GM18858 (cell line): Measurements from ENCODE around the gene DUSP28.

ENCODE experiments used
- ATAC-seq: cut with Tn5 transposase; IDR thresholded peaks from one replicate; pipeline ENCODE4 v1.9.1; 2021; ENCODE audit not compliant: unreplicated experiment

The DUSP28 gene

DNA sequence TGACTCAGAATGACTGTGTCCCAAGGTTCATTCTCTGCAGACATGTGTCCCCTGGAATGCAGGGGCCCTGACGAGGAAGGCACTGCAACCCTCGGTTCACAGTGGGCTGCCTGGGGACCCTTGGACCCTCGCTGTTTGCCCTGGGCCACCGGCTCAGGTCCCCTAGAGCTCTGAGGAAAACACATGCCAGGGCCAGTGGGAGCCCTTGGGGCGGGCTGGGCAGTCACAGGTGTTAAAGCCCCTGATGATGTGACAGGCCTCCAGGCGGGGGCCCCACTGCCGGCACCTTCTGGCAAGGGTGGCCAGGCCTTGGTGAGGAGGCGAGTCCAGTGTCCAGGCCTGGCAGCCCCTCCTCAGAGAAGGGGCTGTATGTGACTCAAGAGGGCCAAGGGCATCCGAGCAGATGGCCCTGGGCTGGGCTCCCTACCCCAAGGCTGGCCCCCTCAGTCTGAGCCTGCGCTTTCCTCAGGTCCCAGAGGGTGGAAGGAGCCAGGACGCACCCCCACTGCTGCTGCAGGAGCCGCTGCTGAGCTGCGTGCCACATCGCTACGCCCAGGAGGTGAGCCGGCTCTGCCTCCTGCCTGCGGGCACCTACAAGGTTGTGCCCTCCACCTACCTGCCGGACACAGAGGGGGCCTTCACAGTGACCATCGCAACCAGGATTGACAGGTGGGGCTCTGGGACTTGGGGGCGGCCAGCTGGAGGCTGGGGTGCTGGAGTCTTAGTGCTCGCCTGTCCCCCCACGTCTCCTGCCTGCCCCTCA lies 37.4 kb downstream of the DUSP28 start:
- no peak for ATAC-seq

DNA sequence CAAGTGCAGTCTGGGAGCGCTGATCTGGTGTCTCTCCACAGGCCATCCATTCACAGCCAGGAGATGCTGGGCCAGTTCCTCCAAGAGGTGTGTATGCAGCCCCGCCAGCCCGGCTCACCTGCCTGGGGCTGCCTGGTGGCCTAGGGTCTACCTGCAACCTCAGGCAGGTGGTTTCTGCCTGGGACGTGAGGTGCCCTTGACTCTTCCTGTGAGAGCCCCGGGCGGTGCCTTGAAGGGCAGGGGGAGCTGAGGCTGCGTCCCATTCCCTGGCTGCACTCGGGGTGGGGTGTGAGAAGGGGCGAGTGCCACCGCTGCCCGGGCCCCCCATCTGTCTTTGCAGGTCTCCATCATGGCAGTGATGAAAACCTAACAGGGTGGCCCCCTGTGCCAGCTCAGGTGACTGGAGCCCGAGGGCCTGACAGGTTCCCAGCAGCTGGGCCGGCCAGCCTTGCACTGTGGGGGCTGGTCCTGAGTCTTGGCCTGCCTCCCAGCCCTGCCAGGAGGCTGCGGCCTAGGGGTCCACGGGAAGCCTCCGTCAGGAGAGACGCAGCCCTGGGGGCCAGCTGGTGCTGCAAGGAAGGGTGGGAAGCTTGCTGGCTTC lies 38.3 kb downstream of the DUSP28 start:
- no peak for ATAC-seq

DNA sequence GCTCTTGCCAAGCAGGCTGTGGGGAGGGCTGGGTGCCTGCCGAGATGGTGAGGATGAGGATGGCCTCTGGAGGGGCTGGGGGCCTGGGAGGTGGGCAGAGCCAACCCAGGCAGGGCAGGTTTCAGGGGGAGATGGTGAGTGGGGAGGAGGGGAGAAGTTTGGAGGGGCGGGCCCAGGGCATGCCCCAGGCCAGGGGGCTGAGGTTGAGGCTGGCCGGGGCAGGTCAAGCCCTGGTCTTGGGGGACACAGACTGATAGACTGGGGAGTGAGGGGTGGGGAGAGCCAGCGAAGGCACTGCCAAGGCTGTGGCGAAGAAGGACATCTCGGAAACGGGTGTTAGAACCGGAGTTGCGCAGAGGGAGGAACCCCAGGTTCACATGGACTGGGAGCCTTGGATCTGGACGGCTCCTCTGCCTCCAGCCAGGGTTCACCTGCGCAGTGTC lies 39.0 kb downstream of the DUSP28 start:
- no peak for ATAC-seq

DNA sequence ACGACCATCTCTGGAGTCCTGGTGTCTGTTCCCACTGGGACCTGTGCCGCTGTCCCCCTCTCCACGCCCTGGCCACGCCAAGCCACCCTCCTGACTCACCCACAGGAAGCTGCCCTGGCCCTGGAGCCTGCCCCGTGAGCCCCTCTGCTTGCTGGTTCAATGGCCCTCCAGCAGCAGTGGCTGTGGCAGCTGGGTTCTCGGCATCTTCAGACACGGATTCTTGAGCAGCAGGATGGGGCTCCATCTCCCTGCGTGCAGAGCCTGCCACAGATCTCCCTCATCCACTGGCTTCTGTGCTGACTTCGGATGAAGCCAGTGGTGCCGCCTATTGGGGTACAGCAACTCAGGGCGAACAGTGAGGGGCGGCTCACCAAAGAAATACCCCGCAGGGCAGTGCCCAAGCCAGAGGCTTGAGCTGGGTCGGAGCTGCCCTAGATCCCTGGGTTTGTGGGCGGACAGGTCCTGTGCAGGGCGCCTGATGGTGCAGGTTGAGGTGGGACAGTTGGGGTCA lies 40.3 kb downstream of the DUSP28 start:
- ATAC-seq: no peak

DNA sequence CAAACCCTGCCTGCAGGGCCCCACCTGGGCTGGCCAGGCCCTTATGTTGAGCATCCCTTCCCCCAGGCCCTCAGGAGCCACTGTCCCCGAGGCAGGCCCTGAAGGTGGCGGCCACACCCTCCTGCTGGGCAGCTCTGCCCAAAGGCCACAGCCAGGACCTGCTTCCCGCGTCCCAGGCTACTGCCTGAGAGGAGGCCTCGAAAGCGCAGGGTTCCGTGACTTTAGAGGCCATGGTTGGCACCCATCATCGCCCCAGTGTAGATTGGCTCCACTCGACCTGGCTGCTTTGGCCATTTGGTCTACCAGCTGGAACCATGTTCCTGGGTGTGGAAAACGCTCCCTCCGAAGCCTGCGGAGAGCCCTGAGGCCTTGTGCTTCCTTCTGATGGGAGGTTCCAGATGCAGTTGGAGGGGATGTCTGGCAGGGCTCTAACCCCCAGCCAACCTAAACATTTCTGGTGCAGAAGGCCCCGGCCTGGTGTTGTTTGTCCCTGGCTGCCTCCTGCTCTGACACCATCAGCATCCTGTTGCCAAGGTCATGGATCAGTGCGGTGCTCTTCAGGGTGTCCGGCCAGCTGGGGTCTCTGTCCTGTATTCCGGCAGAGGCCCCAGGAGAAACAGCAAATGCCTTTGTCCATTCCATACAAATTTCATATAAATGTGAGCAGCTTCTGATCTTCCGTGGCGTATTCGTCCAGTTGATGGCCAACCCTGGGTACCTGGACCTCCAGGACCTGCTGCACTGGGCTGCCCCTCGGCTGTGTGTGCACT lies 41.1 kb downstream of the DUSP28 start:
- no peak for ATAC-seq

DNA sequence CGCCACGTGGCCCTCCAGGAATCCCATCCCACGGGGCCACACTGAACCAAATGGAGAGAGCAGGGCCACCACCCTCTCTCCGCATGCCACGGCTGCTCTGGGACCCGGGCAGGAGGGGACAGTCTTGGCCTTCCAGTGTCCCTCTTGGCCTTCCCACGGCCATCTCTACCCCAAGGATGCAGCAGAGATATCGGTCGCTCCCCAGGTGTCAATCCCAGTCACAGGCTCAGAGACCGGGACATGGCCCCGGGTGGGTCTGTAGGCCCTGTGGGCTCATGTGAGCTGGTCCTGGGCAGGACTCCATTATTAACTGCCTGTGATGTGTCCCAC lies 41.6 kb downstream of the DUSP28 start:
- ATAC-seq: no peak

DNA sequence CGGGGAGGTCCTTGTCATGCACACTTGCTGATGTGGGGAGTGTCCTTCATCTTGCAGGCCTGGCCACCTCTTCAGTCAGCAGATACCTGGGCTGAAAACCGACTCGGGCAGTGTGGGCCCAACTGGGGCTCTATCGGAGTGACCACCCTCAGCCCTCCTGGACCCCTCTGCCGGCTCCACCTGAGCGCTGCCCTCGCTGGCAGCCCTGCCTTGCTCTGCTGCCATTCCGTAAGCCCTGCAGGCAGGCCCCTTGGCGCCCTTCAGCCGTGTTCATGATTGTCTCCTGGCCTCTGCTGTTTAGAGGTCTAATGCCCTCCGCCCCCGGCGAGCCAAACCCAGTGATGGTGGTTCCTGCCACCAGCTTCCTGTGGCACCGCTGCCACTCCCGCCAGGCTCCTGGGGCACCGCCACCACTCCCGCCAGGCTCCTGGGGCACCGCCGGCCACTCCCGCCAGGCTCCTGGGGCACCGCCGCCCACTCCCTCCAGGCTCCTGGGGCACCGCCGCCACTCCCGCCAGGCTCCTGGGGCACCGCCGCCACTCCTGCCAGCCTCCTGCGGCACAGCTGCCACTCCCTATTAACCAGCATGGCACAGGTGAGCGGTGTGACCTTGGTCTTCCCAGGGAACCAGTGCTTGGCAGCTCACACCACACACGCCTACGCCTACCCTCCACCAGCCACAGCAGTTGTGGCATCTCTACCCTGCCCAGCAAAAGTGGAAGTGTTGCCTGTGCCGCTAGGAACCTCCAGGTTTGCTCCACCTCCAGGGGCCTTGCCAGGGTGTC lies 42.3 kb downstream of the DUSP28 start:
- ATAC-seq: no peak

DNA sequence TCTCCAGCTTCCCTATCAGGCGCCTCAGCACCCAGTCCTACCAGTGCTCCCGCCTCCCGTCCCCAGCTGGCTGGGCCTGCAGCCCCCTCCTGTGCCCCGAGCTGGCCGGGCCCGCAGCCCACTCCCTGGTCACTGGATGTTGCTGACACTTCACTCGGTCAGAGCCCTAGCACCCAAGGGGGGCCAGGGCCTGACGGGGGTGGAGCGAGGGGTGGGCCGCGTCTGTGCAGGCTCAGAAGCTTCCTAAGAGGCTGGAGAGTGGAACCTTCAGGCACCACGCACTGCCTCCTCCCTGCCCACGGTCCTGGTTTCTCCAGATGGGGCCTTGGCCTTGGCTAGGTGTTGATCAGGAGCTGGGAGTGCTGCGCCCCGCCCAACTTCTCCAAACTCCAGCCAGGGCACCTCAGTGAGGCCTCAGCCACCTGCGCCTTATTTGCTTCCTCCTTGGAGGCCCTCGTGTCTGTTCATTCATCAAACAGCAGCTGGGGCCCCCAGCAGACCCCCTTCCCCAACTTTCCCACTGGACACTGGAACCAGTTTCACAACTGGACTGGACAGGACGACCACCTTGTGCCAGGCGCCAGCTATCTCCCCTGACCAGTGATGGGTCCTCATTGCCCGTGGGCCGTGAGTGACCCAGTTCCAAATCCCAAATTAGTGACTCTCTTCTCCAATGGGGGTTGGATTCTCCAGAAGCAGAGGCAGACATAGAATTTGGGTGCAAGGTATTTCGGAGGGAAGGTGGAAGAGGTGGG lies 43.1 kb downstream of the DUSP28 start:
- ATAC-seq: no peak

DNA sequence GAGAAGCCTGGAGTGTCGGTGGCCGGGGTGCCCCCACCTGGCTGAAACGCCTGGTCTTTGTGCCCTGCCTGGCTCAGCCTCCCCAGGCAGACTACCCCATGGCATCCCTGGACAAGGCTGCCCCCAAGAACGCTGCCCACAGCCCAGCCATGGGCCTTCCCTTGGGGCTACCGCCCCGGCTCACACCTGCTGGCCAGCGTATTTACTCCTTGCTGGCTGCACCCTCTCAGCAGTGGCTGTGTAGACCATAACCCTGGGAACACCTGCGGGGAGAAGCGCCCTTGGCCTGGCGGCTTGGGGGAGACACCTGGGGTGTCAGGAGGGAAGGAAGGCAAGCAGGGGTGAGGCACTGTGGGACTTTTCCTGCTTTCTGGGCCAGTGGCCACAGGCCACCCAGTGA lies 43.7 kb downstream of the DUSP28 start:
- ATAC-seq: no peak

DNA sequence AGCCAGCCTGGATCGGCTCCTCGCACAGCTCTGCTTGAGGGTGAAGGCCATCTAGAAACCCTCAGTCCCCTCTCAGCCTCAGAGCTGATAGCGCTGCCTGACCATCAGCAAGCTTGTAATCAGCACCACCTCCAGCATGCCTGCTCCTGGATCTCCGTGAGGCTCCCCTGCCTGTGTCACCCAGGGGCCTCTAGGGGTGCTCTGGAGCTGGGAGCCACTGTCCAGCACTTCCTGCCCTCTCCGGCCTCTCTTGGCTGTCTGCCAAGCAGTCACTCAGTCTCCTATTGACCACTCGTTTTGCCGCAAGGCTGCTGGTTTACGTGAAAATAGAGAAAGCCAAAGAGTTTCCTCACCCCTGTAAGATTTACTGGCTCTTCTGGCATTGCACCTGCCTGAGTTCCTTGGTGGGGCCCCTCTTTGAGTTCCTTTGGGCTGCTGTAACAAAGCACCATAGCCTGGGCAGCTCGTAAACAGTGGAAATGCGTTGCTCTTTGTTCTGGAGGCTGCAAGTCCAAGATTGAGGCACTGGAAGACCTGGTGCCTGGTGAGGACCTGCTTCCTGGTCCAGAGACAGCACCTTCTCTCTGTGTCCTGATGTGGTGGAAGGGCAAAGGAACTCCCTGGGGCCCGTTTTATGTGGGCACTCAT lies 44.3 kb downstream of the DUSP28 start:
- no peak for ATAC-seq

DNA sequence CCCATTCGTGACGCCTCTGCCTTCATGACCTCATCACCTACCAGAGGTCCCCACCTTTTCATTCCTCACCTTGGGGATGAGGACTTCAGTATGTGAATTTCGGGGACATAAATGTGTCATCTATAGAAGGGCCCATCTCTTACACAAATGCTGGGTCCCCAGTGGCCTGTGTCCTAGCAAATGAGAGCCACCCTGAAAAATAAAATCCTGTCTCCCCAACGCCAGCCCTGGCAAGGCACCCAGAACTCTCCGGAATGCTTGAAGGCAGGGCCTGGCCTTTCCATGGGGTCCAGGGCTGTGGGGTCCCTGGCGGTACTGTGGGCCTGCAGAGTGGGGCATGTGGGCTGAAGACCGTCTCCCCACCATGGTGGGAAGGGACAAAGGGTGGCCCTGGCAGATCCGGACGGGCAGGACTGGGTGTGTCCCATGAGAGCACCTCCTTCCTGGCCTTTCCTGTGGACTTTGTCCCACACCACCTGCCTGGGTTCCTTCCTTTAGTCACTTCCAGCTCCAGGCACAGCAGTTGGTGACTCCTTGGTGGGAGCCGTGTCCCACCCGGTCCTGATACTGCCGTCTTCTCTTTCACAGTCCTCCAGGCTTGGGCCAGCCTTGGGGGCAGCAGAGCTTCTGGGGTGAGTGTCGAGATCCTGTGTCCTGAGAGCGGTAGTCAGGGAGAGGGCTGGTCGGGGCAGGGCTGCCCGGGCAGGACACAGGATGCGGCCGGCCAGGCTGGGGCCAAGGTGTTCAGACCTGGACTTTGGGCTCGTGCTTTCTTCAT lies 45.0 kb downstream of the DUSP28 start:
- no peak for ATAC-seq

DNA sequence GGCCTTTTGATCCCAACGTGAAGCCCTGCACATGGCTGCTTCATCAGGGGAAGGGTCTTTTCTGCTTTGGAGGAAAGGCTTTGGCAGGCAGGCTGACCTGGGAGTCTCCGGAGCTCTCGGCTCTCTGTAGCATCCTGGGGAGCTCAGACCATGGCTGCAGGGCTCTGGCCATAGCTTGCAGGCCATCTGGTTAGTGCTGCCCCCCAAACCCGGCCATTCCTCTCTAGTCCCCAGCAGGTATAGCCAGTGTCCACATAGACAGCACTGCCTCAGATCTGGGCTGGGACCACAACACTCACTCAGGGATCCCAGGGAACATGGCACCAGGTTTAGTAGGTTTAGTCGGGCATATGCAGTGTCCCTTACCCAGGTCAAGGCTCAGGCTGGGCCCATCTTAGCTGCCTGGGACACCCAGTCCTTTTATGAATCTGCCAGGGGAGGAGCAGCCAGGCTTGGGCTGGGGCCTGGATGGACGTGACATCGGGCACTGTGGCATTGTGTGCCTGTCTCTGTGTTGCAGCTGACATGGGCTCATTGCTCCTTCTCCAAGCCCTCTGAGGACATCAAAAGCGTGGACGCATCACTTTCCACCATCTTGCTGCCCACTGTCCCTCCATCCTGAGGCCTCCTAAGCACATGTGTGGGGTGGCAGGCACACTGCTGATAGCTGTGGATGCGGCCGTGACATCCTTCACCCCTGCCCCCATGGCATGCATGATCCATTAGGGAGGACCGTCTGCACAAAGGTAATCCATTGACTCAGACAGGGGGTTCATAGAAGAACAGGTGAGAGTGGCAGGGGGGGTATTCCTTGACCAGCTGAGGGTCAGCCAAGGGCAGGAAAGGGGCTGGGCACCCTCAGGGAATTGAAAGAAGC lies 45.9 kb downstream of the DUSP28 start:
- no peak for ATAC-seq

DNA sequence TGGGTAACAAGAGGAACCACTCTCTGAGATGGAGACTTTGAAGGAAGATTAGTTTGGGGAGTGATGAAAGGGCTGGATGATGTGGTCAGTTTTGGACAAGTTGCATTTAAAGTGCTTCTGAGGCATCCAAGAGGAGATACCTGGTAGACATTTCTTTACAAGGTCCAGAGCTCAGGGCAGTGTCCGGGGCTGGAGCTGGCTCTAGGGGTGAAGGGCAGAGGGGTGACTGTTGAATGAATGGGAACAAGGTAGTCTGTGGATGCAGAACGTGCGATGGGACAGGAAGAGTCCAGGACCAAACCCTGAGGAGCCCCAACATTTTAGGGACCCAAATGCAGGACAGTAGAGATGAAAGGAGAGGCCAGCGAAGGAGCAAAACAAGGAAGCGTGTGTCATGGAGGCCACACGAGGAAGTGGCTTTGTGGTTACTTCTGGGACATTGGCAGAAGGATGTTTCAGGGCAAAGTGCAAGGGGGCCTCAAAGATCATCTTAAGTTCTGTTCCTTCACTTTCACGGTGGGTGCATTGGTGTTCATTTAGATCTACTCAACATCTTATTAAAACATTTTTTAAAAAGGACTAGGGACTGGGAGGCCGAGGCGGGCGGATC lies 51.5 kb downstream of the DUSP28 start:
- no peak for ATAC-seq
